Femur (tissue), 1 donor: ENCODE measurements around the gene SUPT3H.

Experiments used
- DNase-seq: peaks from one replicate; pipeline ENCODE4 v3.0.0-alpha.2; 2017

Gene SUPT3H

DNA sequence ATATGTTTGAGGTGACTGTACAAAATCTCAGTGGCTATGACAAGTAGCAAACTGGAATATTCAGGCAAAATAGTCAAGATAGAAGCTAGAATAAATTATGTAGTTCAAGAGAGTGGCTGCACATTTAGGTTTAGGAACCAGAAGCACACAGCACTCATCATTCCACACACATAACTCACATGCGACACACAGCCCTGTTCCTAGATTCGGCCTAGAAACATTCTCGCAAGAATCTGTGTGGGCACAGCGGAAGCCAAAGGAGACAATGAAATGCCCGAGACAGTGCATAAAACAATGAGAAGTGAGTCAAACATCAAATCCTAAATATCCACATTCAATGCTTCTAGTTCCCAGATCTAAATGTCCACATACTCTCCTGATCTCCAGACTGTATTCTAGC is 9.5 kb upstream of the SUPT3H start:
- no peak for DNase-seq

- DNase-seq = no peak
Measured at GRCh38 chr6:45386501-45386900, 8.8 kb upstream of the SUPT3H start.

DNA sequence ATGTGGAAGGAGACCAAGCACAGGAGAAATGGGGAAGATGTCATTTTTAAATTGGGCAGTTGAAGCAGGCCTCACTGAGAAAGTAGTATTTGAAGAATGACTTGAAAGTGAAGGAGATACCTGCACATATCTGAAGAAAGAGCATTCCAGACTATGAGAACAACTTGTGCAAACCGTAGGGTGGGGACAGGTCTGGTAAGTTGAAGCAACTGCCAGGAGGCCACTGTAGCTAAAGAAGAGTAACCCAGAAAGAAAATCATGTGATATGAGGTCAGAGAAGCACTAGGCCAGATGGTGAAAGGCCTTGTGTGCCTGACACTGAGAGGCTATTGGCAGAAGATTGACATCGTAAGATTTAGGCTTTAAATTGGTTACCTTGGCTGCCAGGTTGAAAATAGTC is 4.7 kb upstream of the SUPT3H start:
- no peak for DNase-seq

DNA sequence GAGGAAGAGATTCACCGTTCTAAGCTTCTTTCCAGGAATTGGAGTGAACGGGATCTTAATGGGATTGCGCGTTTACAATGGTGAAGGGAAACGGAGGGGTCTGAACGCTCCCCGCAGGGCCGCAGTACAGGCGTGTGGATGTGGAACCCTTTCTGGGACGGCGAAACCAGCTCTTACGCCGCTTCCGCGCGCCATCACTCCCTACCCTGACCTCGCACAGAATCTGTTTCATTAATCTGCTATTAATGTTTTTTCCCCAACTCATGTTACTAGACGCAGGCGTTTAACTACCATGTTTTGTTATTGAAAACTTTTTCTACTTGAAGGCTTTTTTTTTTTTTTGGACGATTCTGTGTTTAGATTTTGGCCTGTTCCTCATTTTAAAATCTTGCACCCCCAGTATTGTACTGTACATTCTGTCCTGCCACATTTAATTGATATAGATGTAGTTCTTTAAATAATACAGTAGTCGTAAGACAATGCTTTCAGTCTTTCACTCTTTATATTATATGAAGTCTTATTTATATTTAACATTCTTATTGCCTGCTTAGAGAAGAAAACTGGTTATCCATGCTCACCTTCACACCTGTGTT is 696 bp upstream of the SUPT3H start:
- no peak for DNase-seq

- no peak for DNase-seq
Measured at GRCh38 chr6:45377043-45377553, 636 bp downstream of the SUPT3H start.

GRCh38 chr6:45376310-45377042 is 1.3 kb downstream of the SUPT3H start:
- DNase-seq = no peak

DNA sequence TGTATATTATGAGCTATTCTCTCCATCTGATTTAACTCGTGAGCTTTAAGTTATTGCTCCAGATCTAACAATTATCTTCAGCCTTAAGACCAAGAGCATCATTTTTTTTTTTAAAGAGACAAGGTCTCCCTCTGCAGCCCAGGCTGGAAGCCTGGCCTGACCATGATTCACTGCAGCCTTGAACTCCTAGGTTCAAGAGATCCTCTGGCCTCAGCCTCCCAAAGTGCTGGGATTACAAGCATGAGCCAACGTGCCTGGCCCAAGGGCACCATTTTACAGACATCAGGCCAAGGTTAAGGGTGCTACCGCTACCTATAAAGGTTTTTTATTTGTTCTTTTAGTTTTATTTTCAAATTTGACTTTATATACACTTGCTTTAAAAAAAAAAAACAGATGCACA is 2.3 kb downstream of the SUPT3H start:
- DNase-seq = no peak

GRCh38 chr6:45371924-45372573 is 5.7 kb downstream of the SUPT3H start:
- DNase-seq = no peak

GRCh38 chr6:45369870-45370269 is 7.9 kb downstream of the SUPT3H start:
- DNase-seq = no peak

- DNase-seq = no peak
Measured at GRCh38 chr6:45367999-45368398, 9.7 kb downstream of the SUPT3H start.

DNA sequence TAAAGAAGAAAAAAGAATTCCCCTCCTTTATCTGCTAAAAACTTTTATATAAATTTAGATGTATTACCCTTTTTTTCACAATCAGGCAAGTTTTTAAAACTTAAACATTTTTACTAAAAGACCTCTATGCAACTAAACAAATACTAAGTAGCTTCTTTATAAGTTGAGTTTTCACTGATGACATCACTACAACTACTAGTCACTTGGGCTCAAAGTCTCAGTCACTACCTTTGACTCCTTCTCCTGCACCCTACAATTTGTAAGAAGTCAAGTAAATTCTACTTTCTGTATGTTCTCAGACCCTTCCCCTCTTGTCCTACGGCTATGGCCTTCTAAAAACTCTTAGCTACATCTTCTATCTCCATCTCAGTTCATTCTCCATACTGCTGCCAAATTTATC is 11.2 kb downstream of the SUPT3H start:
- DNase-seq = no peak

- DNase-seq = no peak
Measured at GRCh38 chr6:45365036-45365435, 12.7 kb downstream of the SUPT3H start.

- no peak for DNase-seq
Measured at GRCh38 chr6:45364466-45364865, 13.3 kb downstream of the SUPT3H start.

- no peak for DNase-seq
Measured at GRCh38 chr6:45353654-45354053, 24.1 kb downstream of the SUPT3H start.

DNA sequence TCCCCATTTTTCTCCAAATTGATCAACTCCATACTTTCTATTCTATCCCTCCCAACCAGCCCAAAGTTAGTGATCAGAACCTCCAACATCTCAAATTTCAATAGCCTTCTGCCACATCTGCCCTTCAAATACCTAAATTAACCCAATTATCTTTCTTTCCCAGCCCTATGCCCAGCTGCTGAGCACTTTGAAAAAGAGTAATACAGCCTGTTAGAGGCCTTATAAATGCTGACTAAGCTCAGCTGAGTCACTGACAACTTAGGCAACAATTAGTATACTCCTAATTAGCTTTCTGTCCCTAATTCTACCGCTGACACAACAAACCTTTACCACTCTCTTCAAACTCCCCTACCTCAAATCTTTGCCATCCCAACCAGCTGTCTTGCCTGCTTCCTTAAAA is 26.1 kb downstream of the SUPT3H start:
- no peak for DNase-seq

DNA sequence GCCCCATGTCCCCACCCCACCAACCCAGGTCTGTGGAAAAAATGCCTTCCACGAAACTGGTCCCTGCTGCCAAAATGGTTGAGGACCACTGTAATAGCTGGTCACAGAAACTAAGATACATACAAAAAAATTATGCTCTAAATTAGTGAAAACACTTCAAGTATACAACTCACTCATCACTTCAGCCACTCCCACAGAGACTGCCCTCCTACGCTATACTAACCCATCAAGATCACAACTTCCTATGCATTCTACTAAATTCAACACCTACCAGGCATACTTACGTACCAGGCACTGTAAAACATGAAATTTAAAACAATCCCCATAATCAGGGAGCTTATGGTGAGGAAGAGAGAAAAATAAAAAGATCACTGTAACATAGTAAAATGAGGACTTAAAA is 26.7 kb downstream of the SUPT3H start:
- DNase-seq = no peak

GRCh38 chr6:45350186-45350710 is 27.5 kb downstream of the SUPT3H start:
- DNase-seq = no peak

DNA sequence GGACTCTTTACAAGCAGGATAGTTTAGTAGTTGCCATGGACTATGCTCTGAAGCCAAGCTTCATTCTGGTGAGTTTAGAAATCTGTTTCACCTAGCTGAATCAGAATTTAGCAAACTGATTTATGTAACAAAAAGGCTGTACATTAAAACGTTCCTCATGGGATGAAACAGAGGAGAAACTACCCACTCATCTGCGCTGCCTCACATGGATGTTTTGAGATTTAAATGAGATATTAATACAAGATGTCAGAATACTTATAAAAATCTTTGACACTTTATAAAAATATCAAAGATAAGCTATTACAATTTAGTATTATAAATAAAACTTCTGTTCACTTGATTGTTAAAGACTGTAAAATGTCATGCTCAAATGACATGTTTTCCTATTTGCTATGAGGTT is 32.8 kb downstream of the SUPT3H start:
- DNase-seq = no peak

DNA sequence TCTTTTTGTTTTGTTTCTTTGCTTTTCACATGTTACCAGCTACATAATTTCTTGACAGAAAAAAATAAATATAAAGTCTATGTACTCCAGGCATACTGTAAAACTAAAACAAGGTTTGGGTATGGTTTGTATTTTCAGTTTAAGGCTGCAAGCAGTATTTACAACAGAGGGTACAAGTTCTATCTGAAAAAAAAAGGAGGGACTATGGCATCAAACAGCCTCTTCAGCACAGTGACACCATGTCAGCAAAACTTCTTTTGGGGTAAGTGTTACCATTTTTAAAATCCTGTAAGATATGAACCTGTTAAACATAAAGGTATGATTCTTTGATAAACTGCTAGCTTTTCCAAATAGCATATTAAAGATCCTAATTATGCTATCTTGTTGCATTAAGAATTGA is 49.2 kb downstream of the SUPT3H start:
- DNase-seq = no peak

GRCh38 chr6:45327956-45328522 is 49.7 kb downstream of the SUPT3H start, which contains the start of gene RUNX2:
Gene RUNX2, plus strand, starts transcription at chr6:45328330. Its CDS starts 397 bp downstream, at chr6:45328727.
- peak; percentile 72 for DNase-seq

DNA sequence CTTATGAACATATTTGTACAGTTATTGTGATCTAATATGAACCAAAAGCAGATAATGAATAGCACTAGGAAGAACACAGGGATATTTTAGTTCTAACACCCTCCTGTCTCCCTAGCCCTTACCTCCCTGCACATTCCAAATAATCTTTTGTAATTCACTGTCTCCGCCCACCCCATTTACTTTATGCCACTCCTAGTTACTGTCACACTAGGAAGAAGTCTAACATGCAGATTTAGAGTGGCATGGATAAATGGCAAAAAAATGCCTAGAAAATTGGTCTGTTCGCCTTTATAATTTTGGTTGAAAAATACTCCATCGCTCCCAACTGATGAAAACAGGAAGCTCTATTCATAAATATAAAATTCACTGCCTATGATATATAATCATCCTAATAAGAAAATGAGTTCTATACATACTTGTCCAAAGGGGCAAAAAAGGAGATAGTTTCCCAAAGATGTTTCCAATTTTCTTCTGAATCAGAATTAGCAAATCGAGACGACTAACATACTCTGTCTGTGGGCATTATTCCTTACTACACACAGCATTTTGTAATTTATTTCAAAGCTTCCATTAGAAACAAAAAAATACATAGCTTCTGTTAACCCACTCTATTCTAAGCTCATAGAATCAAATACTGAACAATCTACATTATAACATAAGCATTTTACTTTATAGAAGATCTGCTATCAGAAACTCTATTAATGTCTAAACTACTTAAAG is 50.9 kb downstream of the SUPT3H start:
- DNase-seq = no peak

- no peak for DNase-seq
Measured at GRCh38 chr6:45323656-45324224, 54.0 kb downstream of the SUPT3H start.
